ENCODE results near the gene ESM1. TPM values are rescaled to one million over a fixed set of nuclear protein-coding genes. Genes with fewer than 3 reads are reported as not detected.

The ESM1 gene
- total and polyA plus RNA-seq, 2 donors (not counting 3 experiments of a cell fraction or from before 2014, with no cell fraction given): 214 to 577 TPM

- dilution Hi-C loops (cut with MboI; ENCODE audit: extremely low pct_ligation_motif_present, low sequenced_read_pairs): loop anchor here (25.0 kb wide), 1 partner anchor 151 kb away; no protein-coding TSS in a partner anchor
- H4K20me1 ChIP-seq (replicated peaks; ENCODE audit: control insufficient read depth, extremely low read depth, insufficient read depth, low read length): peaks cover 6% of the 10 kb centered on the region
- TSS peak; percentile 57 for BruUV-seq (replicated peaks)
- H3K27me3 ChIP-seq (ENCODE audit: control insufficient read depth in 2 of 2, insufficient read depth in 2 of 2, low read length in 2 of 2): no peaks in the 10 kb centered on the region
- H3K4me3 ChIP-seq (replicated peaks in 1 of 3; ENCODE audit: insufficient read depth in 1 of 3, low read depth in 1 of 3, low read length in 3 of 3): peak overlapping the region; percentile 2 to 97 (median 14)
- FAIRE-seq: no peak
- no peaks in the 10 kb centered on the region for H3K9me1 ChIP-seq (replicated peaks; ENCODE audit: control insufficient read depth, extremely low read depth, insufficient read depth, low read length)
- H2AFZ ChIP-seq (ENCODE audit: low read depth, low read length): no peak overlapping the region
- H3K36me3 ChIP-seq (ENCODE audit: control insufficient read depth in 2 of 2, extremely low read depth in 1 of 2, insufficient read depth in 2 of 2, low read length in 2 of 2): peaks cover 0 to 13% of the 10 kb centered on the region in 2 experiments
- peaks cover 48% of the 10 kb centered on the region for H3K4me1 ChIP-seq (ENCODE audit: control insufficient read depth, extremely low read depth, insufficient read depth, low read length)
- peak overlapping the region; percentile 99 for H3K27ac ChIP-seq (ENCODE audit: insufficient read depth, low read depth, low read length)
- H3K79me2 ChIP-seq (ENCODE audit: control insufficient read depth, insufficient read depth, low read length): peaks cover 42% of the 10 kb centered on the region
- peak; percentile 86 for DNase-seq (ENCODE audit: low read depth, low spot score)
- H3K4me2 ChIP-seq (ENCODE audit: insufficient read depth, low read length): peak overlapping the region; percentile 86
- POLR2A ChIA-PET: interaction anchor here (0.7 to 1.6 kb wide), 5 partner anchors 19 to 174 kb away, joined by 3 to 6 read pairs (median 4); partner anchors contain the start of gene GPX8
- H3K9ac ChIP-seq (replicated peaks; ENCODE audit: extremely low read depth, insufficient read depth, low read length): peak overlapping the region; percentile 96
- TF ChIP-seq FOS (IDR thresholded peaks at IDR 0.05; ENCODE audit: borderline replicate concordance, insufficient read depth, low read length) (no peak), POLR2A (IDR thresholded peaks at IDR 0.05; ENCODE audit: low read depth, low read length) (no peak), POLR2AphosphoS5 (IDR thresholded peaks at IDR 0.05; ENCODE audit: insufficient read depth, low read depth, low read length) (no peak), EZH2 (IDR thresholded peaks at IDR 0.05; ENCODE audit: borderline replicate concordance, low read depth, low read length, severe bottlenecking) (no peak), MAX (IDR thresholded peaks at IDR 0.05; ENCODE audit: insufficient read depth, insufficient read length) (no peak), JUN (IDR thresholded peaks at IDR 0.05; ENCODE audit: borderline replicate concordance, insufficient read depth, insufficient read length, low read depth) (no peak), MYC (IDR thresholded peaks at IDR 0.05; ENCODE audit: low read depth, low read length) (no peak), GATA2 (IDR thresholded peaks at IDR 0.05; ENCODE audit: insufficient read depth, insufficient read length, low read depth, low read length) (no peak), CTCF (IDR thresholded peaks at IDR 0.05; ENCODE audit: extremely low read depth in 1 of 2, insufficient read depth in 1 of 2, low read depth in 1 of 2, low read length in 2 of 2) (no peak)
- CTCF ChIA-PET: interaction anchor here (0.8 to 8.5 kb wide), 17 partner anchors 9 to 173 kb away, joined by 3 to 115 read pairs (median 5); partner anchors contain the start of gene GPX8
- no peaks in the 10 kb centered on the region for H3K9me3 ChIP-seq (replicated peaks; ENCODE audit: control insufficient read depth, insufficient read depth, low read length)
- intact Hi-C loops (cut with micrococcal nuclease): loop anchor here (10.0 kb wide), 1 partner anchor 461 kb away; no protein-coding TSS in a partner anchor
Measured at GRCh38 chr5:54986269-54986654, 869 bp upstream of the ESM1 start.
